Esophagus muscularis mucosa (tissue), 4 donors: Measurements from ENCODE around the gene LRMDA.

ENCODE experiments used
- CTCF ChIP-seq, 3 experiments: fragments of 200-600 bp in 2 of 3; fragments of 450-650 bp in 1 of 3; sonication (generic) in 2 of 3; IDR thresholded peaks; one replicate each; pipeline ENCODE4 v1.5.1; 2017 to 2019; ENCODE audit warnings: antibody characterized with exemption in 3 of 3, mild to moderate bottlenecking in 2 of 3, moderate library complexity in 1 of 3
- EP300 ChIP-seq: sonication (generic); formaldehyde crosslinking; IDR thresholded peaks from one replicate; pipeline ENCODE4 v1.6.1; 2017; ENCODE audit warnings: antibody characterized with exemption
- POLR2A ChIP-seq: fragments of 450-650 bp; IDR thresholded peaks from one replicate; pipeline ENCODE4 v1.6.1; 2017; ENCODE audit warnings: antibody characterized with exemption, moderate library complexity, mild to moderate bottlenecking, low read depth
- POLR2AphosphoS5 ChIP-seq, 2 donors: sonication (generic); formaldehyde crosslinking; IDR thresholded peaks; one replicate each; pipeline ENCODE4 v1.6.1; 2017; ENCODE audit warnings: antibody characterized with exemption in 2 of 2

GRCh38 chr10:75486591-75486990 lies 55.2 kb downstream of the LRMDA start:
- TF ChIP-seq CTCF (IDR thresholded peaks at IDR 0.05): no peak
- no peak for TF ChIP-seq POLR2AphosphoS5 (IDR thresholded peaks at IDR 0.05)
- no peak for TF ChIP-seq POLR2A
- TF ChIP-seq EP300: no peak
